GM12878 (cell line): Measurements from ENCODE around the gene NME7. TPM values are rescaled to one million over a fixed set of nuclear protein-coding genes. Genes with fewer than 3 reads are reported as not detected.

Experiments used
- polyA plus RNA-seq, 11 experiments: library from polyadenylated mRNA; depleted of rRNA in 4 of 11; unstranded in 6 of 11; stranded (reverse) in 5 of 11; fragments of >200 nt; fragmentation: Nextera tagmentation in 4 of 11; fragmentation: Illumina TruSeq in 1 of 11; extraction: Ambion mirVana in 4 of 11; extraction: Trizol in 1 of 11; gene quantifications; 1 replicate in 1 of 11; 2 replicates in 10 of 11; pipeline versions ENCODE4 v1.2.1 to v1.2.3, GENCODE V29; 2011 to 2016; ENCODE audit warnings: inconsistent platforms in 2 of 11, missing spikeins in 2 of 11, low read depth in 1 of 11
- total RNA-seq, 4 experiments: library from RNA; depleted of rRNA in 3 of 4; stranded (reverse); fragments of >200 nt in 3 of 4; fragmentation: Illumina TruSeq in 1 of 4; extraction: Trizol in 1 of 4; gene quantifications; 2 replicates each; pipeline versions ENCODE4 v1.2.1 to v1.2.3, GENCODE V29; 2013 to 2021

Gene NME7
- total and polyA plus RNA-seq, 10 of the 15 experiments (the other 5 are each of a cell fraction or from before 2014, with no cell fraction given), result 1.5 to 15.6 (median 7.2) TPM

Other genes starting within 250 kb of the NME7 start
- 6.6 and 9.2 TPM in 2 replicates for gene BLZF1, start 398 bp upstream of the NME7 start, total RNA-seq (2014; rRNA removed)
- 8.9 and 10.0 TPM in 2 replicates for gene BLZF1, start 398 bp upstream of the NME7 start, total RNA-seq (2014; rRNA removed; fragmentation: Illumina TruSeq; extraction: Trizol)
- gene BLZF1, start 398 bp upstream of the NME7 start, total RNA-seq (2021), result 7.0 and 7.2 TPM in 2 replicates
- 11.9 and 21.5 TPM in 2 replicates for gene BLZF1, start 398 bp upstream of the NME7 start, polyA plus RNA-seq (2011; rRNA removed)
- 9.1 and 11.2 TPM in 2 replicates for gene BLZF1, start 398 bp upstream of the NME7 start, polyA plus RNA-seq (2014; fragmentation: Illumina TruSeq; extraction: Trizol)
- 1 to 10 TPM; 6.4 to 9.4 TPM for gene BLZF1, start 398 bp upstream of the NME7 start, polyA plus RNA-seq (2014; fragmentation: Nextera tagmentation; extraction: Ambion mirVana)
- gene BLZF1, start 398 bp upstream of the NME7 start, polyA plus RNA-seq (2014; rRNA removed), result 4.1 and 5.1 TPM in 2 replicates
- gene BLZF1, start 398 bp upstream of the NME7 start, polyA plus RNA-seq (2016; fragmentation: Nextera tagmentation; extraction: Ambion mirVana), result 10 to 100 TPM; 10.2 to 11.7 TPM
- gene CCDC181, start 59.7 kb upstream of the NME7 start, total RNA-seq (2014; rRNA removed), result not detected in 2 replicates
- not detected in 2 replicates for gene CCDC181, start 59.7 kb upstream of the NME7 start, total RNA-seq (2014; rRNA removed; fragmentation: Illumina TruSeq; extraction: Trizol)
- gene CCDC181, start 59.7 kb upstream of the NME7 start, total RNA-seq (2021), result not detected in 2 replicates
- not detected in 2 replicates for gene CCDC181, start 59.7 kb upstream of the NME7 start, polyA plus RNA-seq (2011; rRNA removed)
- gene CCDC181, start 59.7 kb upstream of the NME7 start, polyA plus RNA-seq (2014; fragmentation: Illumina TruSeq; extraction: Trizol), result not detected in 2 replicates
- not detected for gene CCDC181, start 59.7 kb upstream of the NME7 start, polyA plus RNA-seq (2014; fragmentation: Nextera tagmentation; extraction: Ambion mirVana)
- not detected in 2 replicates for gene CCDC181, start 59.7 kb upstream of the NME7 start, polyA plus RNA-seq (2014; rRNA removed)
- not detected for gene CCDC181, start 59.7 kb upstream of the NME7 start, polyA plus RNA-seq (2016; fragmentation: Nextera tagmentation; extraction: Ambion mirVana)
- 3.7 and 3.8 TPM in 2 replicates for gene SLC19A2, start 118.1 kb upstream of the NME7 start, total RNA-seq (2014; rRNA removed)
- 2.9 and 3.5 TPM in 2 replicates for gene SLC19A2, start 118.1 kb upstream of the NME7 start, total RNA-seq (2014; rRNA removed; fragmentation: Illumina TruSeq; extraction: Trizol)
- 2.2 and 2.3 TPM in 2 replicates for gene SLC19A2, start 118.1 kb upstream of the NME7 start, total RNA-seq (2021)
- gene SLC19A2, start 118.1 kb upstream of the NME7 start, polyA plus RNA-seq (2011; rRNA removed), result 7.8 and 9.3 TPM in 2 replicates
- gene SLC19A2, start 118.1 kb upstream of the NME7 start, polyA plus RNA-seq (2014; fragmentation: Illumina TruSeq; extraction: Trizol), result 3.1 and 3.7 TPM in 2 replicates
- 1 to 10 TPM; 1.2 to 1.3 TPM for gene SLC19A2, start 118.1 kb upstream of the NME7 start, polyA plus RNA-seq (2014; fragmentation: Nextera tagmentation; extraction: Ambion mirVana)
- 2.2 and 2.7 TPM in 2 replicates for gene SLC19A2, start 118.1 kb upstream of the NME7 start, polyA plus RNA-seq (2014; rRNA removed)
- 1 to 10 TPM; 1.8 to 1.9 TPM for gene SLC19A2, start 118.1 kb upstream of the NME7 start, polyA plus RNA-seq (2016; fragmentation: Nextera tagmentation; extraction: Ambion mirVana)
- gene F5, start 218.7 kb upstream of the NME7 start, total RNA-seq (2014; rRNA removed), result under 0.01 and 0.22 TPM in 2 replicates
- 0.09 and 0.18 TPM in 2 replicates for gene F5, start 218.7 kb upstream of the NME7 start, total RNA-seq (2014; rRNA removed; fragmentation: Illumina TruSeq; extraction: Trizol)
- gene F5, start 218.7 kb upstream of the NME7 start, total RNA-seq (2021), result 0.29 and 0.72 TPM in 2 replicates
- gene F5, start 218.7 kb upstream of the NME7 start, polyA plus RNA-seq (2011; rRNA removed), result 3.8 and 4.9 TPM in 2 replicates
- gene F5, start 218.7 kb upstream of the NME7 start, polyA plus RNA-seq (2014; fragmentation: Illumina TruSeq; extraction: Trizol), result 0.40 and 0.54 TPM in 2 replicates
- gene F5, start 218.7 kb upstream of the NME7 start, polyA plus RNA-seq (2014; fragmentation: Nextera tagmentation; extraction: Ambion mirVana), result under 1 TPM; 0.29 to 0.46 TPM
- 0.09 and 0.47 TPM in 2 replicates for gene F5, start 218.7 kb upstream of the NME7 start, polyA plus RNA-seq (2014; rRNA removed)
- gene F5, start 218.7 kb upstream of the NME7 start, polyA plus RNA-seq (2016; fragmentation: Nextera tagmentation; extraction: Ambion mirVana), result under 1 TPM; 0.13 to 0.35 TPM